GM19035 (cell line): ENCODE results near the gene GNA14.
"Not testable (repeated sequence)": the region's sequence is repeated elsewhere in the genome, so short reads cannot be mapped to it uniquely, and the experiment has no call there.

Source experiments
- ATAC-seq: cut with Tn5 transposase; IDR thresholded peaks from one replicate; pipeline ENCODE4 v1.9.1; 2021; ENCODE audit not compliant: unreplicated experiment

GNA14 gene

DNA sequence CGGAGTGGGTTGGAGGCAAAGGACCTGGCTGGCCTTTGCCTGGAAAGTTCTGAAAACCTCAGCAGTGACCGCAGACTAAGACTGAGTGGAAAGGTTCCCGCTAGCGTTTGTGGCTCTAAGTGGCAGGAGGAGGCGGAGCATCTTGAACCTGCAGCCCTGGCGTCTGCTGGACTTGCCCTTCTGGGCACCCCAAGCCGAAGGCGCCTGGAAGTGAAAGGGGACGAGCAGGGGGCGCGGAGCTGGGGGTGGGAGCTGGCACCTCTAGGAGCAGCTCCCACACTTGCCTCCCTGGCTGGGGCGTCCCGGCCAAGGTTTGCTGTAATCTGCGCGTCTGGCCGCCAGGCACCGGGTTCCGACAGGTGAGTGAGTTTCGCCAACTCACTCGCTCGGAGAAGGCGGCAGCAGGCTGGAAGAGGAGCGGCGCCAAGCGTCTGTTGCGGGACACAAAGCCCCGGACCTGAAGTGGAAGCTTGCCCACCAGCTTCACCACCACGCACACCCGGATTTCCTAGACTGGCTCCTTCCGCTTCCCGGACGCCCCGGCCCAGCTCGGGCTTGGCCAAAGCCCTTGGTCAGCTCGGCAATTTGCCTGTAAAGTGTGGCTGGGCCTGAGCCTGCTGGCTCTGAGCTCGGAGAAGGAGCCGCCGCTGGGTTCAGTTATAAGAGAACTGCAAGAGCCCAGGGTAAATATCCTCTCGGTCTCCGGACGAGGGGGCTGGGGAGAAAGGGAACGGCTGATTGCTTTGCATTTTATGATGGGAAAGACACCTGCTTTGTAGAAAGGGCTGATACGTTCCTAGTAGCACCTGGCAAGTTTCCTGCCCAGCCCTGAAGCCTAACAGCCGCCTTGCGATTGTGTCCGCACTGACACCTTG, at the start of gene GNA14:
GNA14 (minus strand) TSS at position 89 of the 875 bp plus-strand sequence. CDS start 529 bp downstream, outside the sequence.
- ATAC-seq, result no peak

DNA sequence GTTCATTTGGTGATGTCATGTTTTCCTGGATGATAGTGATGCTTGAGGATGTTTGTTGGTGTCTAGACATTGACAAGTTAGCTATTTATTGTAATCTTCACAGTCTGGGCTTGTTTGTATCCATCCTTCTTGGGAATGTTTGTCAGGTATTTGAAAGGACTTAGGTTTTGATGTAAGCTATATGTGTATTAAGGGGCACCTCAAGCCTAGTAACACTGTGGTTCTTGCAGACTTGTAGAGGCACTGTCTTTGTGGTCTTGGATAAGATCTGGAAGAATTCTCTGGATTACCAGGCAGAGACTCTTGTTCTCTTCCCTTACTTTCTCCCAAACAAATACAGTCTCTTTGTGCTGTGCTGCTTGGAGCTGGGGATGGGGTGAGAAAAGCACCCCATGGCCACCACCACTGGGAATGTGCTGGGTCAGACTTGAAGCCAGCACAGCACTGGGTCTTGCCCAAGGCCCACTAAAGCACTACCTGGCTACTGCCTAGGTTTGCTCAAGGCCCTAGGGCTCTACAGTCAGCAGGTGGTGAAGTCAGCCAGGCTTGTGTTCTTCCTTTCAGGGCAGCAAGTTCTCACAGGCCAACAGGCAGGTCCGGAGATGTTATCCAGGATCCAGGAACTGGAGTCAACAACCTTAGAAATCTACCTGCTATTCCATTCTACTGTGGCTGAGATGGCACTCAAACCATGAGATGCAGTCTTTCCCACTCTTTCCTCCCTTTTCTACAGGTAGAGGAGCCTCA, 49.3 kb upstream of the GNA14 start:
- no peak for ATAC-seq

DNA sequence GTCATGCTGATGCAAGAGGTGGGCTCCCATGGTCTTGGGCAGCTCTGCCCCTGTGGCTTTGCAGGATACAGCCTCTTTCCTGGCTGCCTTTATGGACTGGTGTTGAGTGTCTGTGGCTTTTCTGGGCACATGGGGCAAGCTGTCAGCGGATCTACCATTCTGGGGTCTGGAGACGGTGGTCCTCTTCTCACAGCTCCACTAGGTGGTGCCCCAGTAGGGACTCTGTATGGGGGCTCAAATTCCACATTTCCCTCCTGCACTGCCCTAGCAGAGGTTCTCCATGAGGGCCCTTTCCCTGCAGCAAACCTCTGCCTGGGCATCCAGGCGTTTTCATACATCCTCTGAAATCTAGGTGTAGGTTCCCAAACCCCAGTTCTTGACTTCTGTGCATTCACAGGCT, 42.6 kb upstream of the GNA14 start:
- not testable (repeated sequence) for ATAC-seq

DNA sequence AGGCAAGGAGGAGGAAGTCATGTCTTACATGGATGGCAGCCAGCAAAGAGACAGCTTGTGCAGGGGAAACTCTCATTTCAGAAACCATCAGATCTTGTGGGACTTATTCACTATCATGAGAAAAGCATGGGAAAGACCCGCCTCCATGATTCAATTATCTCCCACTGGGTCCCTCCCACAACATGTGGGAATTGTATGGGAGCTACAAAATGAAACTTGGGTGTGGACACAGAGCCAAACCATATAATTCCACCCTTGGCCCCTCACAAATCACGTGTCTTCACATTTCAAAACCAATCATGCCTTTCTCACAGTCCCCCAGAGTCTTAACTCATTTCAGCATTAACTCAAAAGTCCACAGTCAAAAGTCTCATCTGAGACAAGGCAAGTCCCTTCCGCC, 42.0 kb upstream of the GNA14 start:
- ATAC-seq, result not testable (repeated sequence)

DNA sequence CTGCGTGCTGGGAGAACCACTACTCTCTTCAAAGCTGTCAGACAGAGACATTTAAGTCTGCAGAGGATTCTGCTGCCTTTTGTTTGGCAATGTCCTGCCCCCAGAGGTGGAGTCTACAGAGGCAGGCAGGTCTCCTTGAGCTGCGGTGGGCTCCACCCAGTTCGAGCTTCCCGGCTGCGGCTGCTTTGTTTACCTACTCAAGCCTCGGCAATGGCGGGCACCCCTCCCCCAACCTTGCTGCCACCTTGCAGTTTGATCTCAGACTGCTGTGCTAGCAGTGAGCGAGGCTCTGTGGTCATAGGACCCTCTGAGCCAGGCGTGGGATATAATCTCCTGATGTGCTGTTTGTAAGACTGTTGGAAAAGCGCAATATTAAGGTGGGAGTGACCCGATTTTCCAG, 39.6 kb upstream of the GNA14 start:
- not testable (repeated sequence) for ATAC-seq

DNA sequence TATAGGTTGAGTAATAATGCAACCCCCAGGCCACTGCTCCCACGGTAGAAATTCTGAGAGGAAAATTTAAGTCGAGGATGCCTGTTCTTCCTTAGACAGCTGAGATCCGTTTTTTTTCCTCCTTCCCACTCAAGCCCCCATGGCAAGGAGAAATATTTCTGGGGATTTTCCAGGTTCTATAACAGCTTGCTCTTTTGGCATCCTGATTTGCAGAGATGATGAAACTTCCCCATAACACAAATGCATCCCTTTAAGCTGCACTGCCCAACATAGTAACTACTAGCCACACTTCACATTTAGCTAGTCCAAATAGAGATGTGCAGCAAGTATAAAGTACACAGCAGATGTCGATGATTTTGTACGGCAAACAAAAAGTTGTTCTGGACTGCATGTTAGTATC, 32.5 kb upstream of the GNA14 start:
- ATAC-seq, result no peak

DNA sequence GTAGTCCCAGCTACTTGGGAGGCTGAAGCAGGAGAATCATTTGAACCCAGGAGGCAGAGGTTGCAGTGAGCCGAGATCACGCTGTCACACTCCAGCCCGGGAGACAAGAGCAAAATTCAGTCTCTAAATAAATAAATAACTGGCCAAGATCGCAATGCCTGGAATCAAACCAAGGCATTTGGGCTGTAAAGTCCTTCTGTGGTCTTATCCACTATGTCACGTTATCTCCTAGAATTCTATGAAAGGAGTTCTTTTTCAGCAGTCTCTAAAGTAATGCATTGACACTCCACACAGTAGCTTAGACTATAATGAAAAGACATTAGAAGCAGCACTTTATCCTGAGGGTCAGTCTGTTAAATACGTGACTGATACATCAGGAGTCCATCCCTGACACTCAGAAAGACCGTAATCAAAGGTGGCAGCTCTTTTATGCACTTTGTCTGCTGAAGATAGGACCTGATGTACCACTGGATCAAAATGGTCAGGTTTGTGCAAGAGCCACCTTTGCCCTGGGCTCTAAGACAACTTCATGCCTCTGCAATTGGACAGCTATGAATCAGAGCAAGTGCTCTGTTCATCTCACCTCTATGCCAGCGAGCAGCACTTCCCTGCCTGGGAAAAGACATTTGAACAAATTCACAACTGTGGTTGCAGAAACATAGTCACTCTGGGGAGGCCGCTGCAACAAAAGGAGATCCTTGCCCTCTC, 31.7 kb upstream of the GNA14 start:
- no peak for ATAC-seq

DNA sequence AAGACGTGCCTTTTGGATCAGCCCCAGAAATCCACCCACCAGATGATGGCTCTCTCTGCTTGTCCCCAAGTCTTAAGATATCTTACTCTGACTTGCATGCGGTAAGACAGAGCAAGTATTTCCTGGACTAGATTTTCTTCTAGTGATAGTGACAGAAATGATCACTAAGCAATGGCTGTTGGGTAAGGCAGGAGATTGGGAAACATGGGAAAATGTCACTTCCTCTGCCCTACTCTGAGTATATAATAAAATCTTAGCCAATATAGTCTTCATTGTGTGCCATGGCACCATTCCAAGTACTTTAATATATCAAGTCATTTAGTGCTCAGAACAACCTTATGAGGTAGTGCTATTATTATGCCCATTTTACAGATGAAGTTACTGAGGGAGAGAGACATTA, 31.0 kb upstream of the GNA14 start:
- no peak for ATAC-seq

DNA sequence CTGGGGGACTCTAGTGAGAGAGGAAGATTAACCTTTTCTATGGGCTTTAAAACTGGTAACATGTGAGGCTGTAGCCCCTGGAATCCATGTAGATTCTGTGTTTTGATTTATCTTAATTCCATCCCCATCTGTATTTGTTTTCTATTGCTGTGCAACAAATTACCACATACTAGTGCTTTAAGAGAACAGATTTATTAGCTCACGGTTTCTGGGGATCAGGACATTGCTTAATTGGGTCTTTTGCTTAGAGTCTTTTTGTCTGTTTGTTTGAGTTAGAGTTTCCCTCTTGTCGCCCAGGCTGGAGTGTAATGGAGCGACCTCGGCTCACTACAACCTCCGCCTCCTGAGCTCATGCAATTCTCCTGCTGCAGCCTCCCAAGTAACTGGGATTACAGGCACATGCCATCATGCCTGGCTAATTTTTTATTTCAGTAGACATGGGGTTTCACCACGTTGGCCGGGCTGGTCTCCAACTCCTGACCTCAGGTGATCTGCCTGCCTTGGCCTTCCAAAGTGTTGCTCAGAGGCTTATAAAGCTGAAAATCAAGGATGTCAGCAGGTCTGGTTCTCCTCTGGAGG, 29.9 kb upstream of the GNA14 start:
- ATAC-seq, result no peak

DNA sequence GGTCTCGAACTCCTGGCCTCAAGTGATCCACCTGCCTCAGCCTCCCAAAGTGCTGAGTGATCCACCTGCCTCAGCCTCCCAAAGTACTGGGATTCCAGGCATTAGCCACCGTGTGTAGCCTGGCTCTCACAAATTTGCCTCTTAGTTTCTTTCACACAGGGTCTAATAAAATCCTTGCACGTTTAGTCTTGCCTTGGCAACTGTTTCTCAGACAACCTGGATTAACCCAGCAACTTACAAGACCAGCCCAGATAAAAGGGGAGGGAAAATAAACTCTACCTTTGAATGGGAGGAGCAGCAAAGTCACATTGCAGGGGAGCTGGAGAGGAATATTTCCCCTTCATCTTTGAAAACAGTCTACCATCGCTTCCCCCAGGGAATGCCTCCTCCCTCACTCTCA, 29.3 kb upstream of the GNA14 start:
- no peak for ATAC-seq

DNA sequence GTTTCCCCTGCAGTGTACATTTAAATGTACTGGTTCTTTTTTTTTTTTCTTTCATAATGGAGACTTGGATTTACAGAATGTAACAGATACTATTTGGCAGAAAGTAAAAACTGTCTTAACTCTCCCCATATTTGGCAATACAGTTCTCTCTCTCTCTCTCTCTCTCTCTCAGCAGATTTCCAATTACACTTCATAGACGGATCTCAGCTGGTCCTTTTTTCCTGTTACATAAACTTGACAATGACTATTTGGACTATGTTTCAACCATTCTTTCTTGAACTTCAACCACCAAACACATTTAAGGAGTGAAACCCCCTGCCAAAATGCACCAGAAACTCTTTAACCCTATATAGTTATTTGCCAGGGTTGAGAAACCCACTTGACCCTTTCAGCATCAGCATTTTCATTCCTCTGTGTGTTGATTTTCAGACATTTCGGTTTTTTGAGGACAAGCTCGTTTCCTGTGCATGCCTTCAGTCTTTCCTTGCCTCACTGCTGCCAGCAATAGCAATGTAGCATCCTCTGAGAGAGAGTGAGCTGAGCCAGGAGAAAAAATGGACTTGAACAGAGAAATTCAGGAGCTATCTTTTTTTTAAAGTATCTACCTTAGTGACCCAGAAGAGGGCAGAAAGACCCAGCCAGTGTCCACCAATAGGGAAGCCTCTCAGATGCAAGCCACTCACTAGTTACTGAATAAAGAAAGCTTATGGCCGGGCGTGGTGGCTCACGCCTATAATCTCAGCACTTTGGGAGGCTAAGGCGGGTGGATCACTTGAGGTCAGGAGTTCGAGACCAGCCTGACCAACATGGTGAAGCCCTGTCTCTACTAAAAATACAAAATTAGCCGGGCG, 26.0 kb upstream of the GNA14 start:
- no peak for ATAC-seq

DNA sequence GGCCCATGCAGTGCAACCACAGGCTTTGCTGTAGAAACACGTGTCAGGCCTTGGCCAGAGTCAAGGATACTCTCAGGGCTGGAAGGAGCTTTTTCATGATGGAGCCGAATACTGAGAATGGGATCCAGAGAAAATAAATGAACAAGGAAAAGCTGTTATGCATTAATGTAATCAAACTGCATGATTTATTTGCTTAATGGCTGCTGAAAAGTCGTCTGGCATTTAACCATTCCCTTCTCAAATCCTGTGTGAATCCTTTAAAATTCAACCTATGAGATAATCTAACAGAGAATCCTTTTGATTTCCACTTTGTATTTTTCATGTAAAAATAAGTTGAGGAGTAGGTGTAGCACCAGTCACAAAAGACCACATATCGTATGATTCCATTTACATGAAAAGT, 24.1 kb upstream of the GNA14 start:
- ATAC-seq, result no peak

DNA sequence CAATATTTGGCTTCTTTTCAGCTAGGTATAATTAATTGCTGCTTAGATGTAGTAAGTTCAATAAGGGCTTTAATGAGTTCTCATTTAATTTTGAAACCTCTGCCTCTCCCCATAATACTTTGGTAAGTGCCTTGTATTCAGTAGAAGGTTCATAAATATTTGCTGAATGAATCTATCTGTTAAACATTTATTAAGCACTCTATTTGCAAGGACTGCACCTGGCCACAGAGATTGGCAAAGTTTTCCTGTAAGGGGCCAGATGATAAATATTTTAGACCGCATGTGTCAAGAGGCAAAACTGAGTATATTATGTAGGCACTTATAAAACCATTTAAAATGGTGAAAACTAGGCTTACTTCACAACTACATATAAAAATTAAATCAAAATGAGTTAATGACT, 19.0 kb upstream of the GNA14 start:
- ATAC-seq, result no peak

DNA sequence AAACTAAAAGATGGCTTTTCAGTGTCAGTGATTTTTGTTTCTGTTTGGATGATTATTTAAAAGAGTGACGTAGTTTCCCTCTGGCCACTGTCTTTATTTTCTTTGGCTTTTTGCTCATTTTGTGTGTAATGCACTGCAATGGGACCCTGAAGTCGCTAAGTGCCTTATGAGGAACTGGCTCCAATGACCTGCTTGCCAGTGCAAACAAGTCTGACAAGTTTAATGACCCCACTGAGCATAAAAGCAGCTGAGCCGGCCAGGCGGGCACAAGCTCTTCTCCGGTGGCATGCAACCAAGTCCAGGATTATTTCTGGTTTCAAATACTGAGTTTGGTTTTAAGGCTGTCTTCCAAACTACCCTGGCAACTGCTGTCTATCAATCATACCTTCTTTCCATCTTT, 15.6 kb upstream of the GNA14 start:
- no peak for ATAC-seq

DNA sequence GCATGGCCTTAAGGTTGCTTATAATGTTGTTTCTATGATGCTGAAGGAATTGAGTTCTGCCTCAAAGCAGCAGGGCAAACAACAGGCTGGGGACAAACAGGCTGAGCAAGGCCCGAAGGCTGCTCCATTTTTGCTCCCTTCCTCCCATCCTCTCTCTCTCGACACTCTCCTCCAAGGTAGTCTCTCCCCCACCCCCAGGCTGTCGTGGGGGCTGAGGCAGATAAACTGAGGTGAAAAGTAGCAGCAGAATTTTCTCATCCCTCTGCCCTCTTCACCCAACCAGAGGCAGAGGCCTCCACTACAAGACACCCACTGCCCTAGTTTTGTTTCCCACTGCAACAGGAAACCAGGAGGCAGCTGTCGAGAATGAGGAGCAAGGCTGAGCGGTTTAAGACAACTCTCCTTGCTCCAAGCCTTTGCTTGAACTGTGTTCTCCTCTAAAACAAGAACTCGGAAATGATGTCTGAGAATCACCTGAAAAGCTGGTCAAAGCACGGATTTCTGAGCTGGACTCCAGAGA, 13.5 kb upstream of the GNA14 start:
- no peak for ATAC-seq

DNA sequence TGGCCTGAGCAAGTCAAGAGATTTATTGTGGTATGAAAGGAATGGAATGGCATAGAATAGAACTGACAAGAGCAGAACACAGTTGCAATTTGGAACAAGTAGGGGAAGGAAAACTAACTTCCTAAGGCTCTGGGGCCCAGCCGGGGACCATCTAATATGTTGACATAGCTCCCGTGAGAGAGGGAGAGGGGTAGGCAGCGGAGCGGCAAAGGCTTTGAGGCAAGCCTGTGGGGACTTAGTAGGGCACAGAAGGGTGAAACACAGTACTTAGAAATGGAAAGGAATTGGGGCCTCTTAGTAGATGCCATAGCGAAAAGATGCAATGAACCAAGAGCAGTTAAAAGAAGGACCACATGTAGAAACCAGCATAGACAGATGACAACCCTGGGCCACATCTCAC, 11.8 kb upstream of the GNA14 start:
- no peak for ATAC-seq

DNA sequence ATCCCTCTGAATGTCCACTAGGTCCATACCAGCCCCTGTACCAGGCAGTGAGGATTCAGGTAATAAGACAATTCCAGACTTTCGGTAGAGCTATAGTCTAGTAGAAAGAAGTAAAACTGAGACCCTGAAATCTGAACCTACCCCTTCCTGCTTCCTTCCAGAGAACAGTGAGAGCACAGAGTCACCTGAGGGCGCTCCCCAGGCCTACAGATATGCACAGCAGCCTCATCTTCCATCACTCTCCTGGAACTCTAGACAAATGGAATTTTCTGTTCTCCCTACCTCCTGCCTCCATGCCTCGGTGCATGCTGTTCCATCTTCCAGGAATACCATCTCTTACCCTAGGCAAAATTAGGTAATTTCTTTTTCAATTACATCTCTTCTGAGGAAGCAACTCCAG, 3.1 kb upstream of the GNA14 start:
- ATAC-seq, result no peak

DNA sequence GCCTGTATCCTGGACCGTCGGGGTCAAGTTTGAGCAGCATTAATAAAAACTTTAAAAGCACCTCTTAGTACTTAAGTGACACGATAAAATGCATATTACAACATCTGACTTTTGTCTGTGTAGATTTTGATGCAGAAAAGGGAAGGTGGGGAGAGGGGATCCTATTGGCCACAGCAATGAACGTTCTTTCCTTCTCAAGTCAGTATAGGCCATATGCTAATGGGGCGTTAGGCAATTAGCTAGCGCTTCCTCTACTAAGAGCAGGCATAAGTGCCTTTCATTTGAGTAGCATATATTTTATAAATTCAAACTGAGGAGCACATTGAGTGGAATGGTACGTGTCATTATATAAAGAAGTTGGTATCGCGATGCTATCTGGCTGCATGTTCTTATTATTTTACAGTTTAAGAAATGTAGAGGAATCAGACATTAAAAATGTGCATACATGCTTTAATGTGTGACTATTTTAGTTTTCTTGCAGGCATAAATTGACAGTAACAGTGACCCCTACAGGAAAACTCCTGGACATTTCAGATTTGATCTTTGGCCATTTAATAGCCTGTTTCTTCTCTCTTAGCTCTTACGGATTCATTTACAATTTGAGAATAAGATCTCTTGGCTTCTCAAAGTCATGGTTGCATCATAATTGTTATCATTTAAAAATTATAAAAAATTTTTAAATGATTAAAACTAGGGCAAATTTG, 1.1 kb upstream of the GNA14 start:
- no peak for ATAC-seq
